HG03095 (cell line): ENCODE data around the gene ATXN1.
A peak's percentile ranks its signal among the peaks of the same experiment; 100 is the strongest.

Source experiments
- ATAC-seq: cut with Tn5 transposase; IDR thresholded peaks from one replicate; pipeline ENCODE4 v1.9.1; 2021; ENCODE audit warnings: moderate library complexity; ENCODE audit not compliant: unreplicated experiment

ATXN1 gene

GRCh38 chr6:16783952-16784565, 22.8 kb upstream of the ATXN1 start:
- no peak for ATAC-seq

DNA sequence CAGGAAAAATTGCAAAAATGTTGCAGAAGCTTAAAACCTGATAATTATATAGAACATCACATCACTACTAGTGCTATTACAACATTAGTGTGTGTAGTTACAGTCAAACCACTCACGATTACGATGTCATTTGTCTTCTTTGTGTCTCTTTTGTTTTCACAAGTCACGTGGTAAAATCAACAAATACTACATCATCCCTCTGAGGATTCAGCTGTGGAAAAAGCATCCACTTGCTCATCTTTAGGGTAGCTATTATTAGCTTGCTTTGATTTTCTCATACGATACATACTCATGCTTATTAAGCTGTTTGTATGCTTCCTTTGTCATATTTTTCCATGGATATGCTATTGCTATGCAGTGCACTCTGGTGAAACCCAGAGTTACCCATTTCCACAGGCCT, 22.2 kb upstream of the ATXN1 start:
- no peak for ATAC-seq

DNA sequence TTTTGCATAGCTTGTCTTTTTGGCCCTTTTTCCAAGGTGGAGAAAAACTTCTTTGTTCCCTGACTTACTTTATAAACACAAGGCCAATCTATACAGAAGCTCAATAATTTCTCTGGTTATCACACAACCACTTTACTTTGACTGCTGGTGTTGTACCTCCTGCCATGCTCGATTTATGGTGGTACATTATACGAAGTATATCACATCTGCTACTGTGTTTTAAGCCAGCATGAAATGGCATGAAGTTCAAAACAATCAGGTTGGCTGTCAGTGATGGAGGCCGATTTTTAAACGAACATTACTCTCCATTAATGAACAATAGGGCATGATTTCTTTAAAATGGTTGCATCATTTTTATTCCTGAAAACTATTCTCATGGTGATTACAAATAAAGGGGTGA, 21.0 kb upstream of the ATXN1 start:
- no peak for ATAC-seq

- ATAC-seq = no peak
Observed at GRCh38 chr6:16781348-16782169, 20.3 kb upstream of the ATXN1 start.

- no peak for ATAC-seq
Observed at GRCh38 chr6:16778521-16778920, 17.3 kb upstream of the ATXN1 start.

DNA sequence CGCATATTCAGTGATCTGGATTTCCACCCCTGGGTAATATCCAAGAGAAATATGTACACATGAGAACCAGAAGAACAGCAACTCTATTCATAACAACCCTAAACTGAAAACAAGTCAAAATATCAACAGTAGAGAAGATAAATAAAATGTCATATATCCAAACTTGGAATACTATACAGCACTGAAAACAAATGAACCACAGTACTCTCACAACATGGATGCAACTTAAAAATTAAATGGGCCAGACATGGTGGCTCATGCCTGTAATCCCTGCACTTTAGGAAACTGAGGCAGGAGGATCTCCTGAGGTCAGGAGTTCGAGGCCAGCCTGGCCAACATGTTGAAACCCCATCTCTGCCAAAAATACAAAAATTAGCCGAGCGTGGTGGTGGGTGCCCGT, 16.5 kb upstream of the ATXN1 start:
- no peak for ATAC-seq

GRCh38 chr6:16776394-16777017, 15.2 kb upstream of the ATXN1 start:
- no peak for ATAC-seq

DNA sequence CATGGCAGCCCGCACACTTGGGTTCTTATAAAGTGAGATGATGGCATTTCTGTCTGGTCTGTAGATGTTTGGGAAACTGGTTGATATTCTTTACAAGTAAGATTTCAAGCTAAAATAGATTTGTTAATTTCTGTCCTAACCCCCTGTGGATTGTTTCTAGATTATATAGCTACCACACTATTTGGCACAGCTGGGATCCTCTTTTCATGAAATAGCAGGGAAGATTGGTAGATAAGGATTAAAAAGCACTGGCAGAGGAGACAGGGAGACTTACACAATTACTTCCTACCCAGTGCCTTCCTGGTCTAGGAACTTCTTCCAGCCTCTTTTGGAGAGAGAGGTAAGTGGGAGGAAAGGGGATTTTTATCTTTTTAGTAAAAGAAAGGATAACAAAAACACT, 13.2 kb upstream of the ATXN1 start:
- ATAC-seq = no peak

DNA sequence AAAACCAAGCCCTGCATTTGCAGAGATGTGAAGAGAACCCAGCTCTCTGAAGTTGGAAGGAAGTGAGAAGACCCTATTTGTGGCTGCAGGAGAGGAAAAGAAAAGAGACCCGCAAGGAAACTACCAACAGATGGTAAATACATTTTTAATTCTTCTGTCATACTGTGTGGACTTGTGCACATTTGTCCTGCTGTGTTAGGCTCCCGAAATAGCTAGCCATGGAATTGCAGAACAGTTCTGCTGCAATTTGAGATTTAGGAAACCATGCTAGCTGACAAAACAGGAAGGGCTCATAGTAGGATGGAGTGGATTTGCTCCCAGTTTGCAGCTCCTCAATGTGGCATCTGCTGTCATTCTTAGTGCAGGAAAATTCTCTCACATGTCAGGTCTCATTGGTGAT, 12.1 kb upstream of the ATXN1 start:
- ATAC-seq = no peak

DNA sequence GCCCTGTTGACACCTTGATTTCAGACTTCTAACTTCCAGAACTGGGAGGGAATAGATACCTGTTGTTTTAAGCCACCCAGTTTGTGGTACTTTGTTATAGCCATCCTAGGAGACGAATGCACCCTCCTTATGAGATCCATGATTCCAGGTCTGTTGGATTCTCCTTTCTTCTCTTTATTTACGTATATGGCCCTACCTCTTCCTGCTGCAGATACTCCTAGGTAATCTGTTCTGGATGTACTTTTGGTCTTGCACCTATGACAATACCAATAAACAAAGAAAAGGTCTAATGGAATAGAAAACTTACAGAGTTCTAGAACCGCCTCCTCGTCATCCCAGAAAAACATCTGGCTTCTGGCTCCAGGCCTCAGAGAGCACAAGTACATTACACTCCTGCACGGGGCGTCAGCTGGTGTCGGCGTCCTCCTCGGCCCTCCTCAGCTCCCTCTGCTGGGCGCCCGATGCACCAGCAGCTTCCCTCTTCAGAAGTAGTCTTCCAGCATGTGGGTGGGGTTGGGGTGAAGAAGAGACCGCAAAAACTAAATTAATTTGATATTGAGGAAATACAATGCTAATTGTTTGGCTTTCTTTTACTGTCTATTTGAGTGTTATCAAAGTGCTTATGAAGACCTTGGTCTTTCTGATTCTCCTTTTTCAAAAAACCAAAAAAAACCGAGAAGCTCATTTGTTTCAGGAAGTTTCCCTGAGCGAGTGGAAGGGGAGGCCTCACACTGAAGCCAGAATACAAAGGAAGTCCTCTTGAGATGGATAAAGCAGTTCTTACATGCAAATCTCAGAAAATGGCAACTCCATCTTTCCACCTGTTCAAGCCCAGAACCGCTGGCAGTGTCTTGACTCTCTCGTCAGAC, 9.7 kb upstream of the ATXN1 start:
- peak; percentile 80 for ATAC-seq

GRCh38 chr6:16769986-16770376, 8.7 kb upstream of the ATXN1 start:
- no peak for ATAC-seq

DNA sequence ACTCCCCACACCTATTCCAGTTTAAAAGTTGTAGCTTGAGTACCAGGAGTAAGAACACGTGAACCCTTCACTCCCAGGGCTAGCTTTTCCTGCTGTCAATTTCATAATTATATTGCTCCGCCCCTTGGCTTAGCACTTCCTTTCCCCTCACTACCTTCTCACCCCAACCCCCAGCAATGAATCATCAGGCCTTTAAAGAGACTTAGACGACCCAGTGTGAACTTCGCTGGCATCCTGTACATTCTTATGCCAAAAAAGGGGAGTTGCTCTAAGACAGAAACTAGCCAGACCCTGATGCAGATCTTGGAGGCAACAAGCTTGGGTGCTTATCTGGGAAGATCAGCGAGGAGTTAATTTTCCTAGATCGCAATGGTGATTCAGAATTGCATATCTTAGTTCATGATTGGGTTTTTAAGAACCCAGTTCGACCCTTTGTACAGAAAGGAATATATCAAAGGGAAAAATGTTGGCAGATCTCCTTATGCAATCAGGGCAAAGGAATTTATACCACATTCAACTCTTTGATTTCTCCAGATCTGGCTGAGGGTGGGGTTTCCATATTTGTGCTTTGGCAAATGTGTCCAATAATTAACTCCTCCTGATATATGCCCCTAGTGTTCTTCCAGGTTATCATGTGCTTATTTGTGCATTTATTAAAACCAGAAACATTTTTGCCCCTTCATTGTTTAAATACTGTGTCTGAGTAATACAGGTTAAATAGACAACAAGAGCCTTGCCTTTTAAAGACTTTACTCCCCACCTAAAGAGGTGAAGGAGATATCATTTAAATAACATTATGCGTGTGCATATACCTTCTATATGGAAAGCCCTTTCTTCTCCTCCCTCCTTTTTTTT, 8.1 kb upstream of the ATXN1 start:
- ATAC-seq = no peak

DNA sequence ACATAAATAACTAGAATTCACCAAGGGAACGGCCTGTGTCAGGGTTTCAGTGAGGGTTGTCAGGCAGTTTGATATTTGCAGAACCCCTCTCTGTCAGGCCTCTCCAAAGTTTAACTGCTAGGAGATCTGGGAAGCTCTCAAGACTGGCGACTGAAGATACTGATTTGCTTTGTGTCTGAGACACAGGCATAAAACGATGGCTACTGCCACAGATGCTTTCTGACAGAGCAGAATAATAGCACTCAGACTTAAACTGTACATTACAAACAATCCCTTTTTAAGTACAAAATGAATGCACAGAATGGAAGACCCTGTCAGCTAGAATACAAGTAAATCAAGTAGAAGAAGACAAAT, 7.2 kb upstream of the ATXN1 start:
- no peak for ATAC-seq

GRCh38 chr6:16767765-16768476, 6.7 kb upstream of the ATXN1 start:
- no peak for ATAC-seq

- no peak for ATAC-seq
Observed at GRCh38 chr6:16766836-16767745, 5.8 kb upstream of the ATXN1 start.

DNA sequence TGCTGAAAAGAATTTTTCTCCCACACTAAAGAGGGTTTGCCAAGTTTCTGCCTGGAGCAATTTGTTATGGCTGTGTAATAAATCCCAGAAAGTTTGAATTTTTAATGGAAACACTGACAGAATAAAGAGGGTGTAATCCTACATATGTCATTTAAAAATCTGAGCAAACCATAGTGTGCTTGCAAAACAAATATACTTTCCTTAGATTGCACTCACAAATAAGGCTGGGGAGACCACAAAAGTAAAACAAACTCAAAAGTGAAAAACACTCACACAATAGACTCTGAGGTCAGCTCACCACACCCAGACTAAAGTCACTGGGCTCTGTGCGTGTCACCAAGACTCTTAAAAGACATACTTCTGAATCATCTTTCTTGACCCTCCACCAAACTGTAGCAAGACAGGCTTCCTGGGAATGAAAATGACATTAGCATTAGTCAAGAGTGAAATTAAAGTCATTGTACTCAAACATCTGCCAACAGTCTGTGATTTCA, 4.8 kb upstream of the ATXN1 start:
- no peak for ATAC-seq

DNA sequence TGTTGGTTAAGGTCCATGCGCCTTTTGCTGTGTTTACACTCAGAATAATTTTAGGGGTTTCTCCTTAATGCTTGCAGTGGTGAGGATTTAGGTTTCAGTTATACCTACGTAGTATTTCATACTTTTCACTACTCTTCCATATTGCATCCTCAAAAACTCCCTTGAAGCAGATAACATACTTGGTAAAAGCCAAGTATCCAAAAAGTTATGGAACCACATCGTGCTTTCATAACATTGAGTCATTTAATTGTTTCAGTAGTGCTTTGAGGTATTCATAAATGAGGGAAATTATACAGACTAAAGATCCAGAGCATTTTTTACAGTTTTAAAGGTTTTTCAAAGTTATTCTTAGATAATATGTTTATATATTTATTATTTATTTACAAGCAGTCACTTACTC, 4.0 kb upstream of the ATXN1 start:
- no peak for ATAC-seq

DNA sequence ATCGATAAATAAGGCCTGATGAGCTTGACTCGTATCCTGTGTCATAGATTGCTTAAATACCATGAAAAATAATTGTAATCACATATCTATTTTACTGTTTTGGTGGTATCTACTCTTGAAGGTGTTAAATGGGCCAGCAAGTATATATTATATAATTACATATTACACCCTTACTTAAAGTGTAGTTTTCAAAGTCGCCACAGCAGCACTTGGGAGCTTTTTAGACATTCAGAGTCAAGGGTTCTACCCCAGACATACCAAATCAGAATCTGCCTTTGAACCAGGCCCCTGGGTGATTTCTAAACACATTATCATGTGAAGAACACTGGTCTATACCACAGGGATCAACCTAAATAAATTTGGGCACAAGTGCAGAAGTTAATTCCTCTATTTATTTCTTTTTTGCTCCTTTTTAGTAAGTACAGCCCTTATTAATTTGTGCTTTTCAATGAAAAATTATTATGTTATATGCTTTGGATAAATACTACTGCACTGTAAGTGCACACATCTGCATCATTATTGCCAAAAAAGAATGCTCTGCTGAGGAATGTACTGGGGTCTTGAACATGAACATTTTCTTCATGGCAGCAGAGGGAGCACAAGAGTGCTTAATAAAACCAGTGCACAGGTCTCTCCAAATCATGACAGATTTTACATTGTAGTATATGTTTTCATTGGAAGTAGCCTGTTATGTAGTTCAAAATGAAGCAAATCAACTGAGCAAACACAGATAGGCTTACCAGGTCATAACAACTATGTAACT, 3.1 kb upstream of the ATXN1 start:
- no peak for ATAC-seq
